Renal cortex interstitium (tissue), 11 donors: Measurements from ENCODE around the gene GATA2. TPM values are rescaled to one million over a fixed set of nuclear protein-coding genes. Genes with fewer than 3 reads are reported as not detected.

Experiments used
- DNase-seq, 11 donors: peaks; one replicate each; pipeline ENCODE4 v3.0.0-alpha.2; 2013; ENCODE audit warnings: low read depth in 9 of 11, low spot score in 4 of 11; ENCODE audit errors: extremely low read depth in 1 of 11
- polyA plus RNA-seq, 3 donors: library from polyadenylated mRNA; unstranded; fragments of 120-200 nt; gene quantifications; one replicate each; pipeline ENCODE4 v1.2.1, GENCODE V29; 2013; ENCODE audit not compliant: insufficient read length in 3 of 3

The GATA2 gene
- polyA plus RNA-seq, 3 donors: 22.5 to 56.7 (median 38.3) TPM

- DNase-seq: no peak
Observed at GRCh38 chr3:128452678-128453275, 40.2 kb downstream of the GATA2 start.

- DNase-seq: no peak
Observed at GRCh38 chr3:128452120-128452519, 40.9 kb downstream of the GATA2 start.

GRCh38 chr3:128449111-128449638 is 43.8 kb downstream of the GATA2 start:
- no peak for DNase-seq

- no peak for DNase-seq
Observed at GRCh38 chr3:128448491-128448890, 44.5 kb downstream of the GATA2 start.

GRCh38 chr3:128447561-128448013 is 45.4 kb downstream of the GATA2 start:
- no peak for DNase-seq

GRCh38 chr3:128446821-128447220 is 46.2 kb downstream of the GATA2 start:
- no peak for DNase-seq

GRCh38 chr3:128445357-128445756 is 47.6 kb downstream of the GATA2 start:
- DNase-seq: no peak

GRCh38 chr3:128443771-128444170 is 49.2 kb downstream of the GATA2 start:
- DNase-seq: no peak

GRCh38 chr3:128442949-128443348 is 50.1 kb downstream of the GATA2 start:
- DNase-seq: no peak

GRCh38 chr3:128442070-128442469 is 50.9 kb downstream of the GATA2 start:
- DNase-seq: no peak

- DNase-seq: no peak
Observed at GRCh38 chr3:128439226-128439625, 53.8 kb downstream of the GATA2 start.

GRCh38 chr3:128438488-128439072 is 54.4 kb downstream of the GATA2 start:
- no peak for DNase-seq

GRCh38 chr3:128436214-128436613 is 56.8 kb downstream of the GATA2 start:
- DNase-seq: no peak

GRCh38 chr3:128435561-128435960 is 57.4 kb downstream of the GATA2 start:
- no peak for DNase-seq

- DNase-seq: peak in 3 of 11 donors; percentile 24 to 51 (median 25)
Observed at GRCh38 chr3:128435058-128435457, 57.9 kb downstream of the GATA2 start.

GRCh38 chr3:128434524-128434923 is 58.5 kb downstream of the GATA2 start:
- DNase-seq: no peak

GRCh38 chr3:128433837-128434165 is 59.2 kb downstream of the GATA2 start:
- no peak for DNase-seq

GRCh38 chr3:128432971-128433836 is 59.8 kb downstream of the GATA2 start:
- peak in 1 of 11 donors; percentile 29 for DNase-seq

GRCh38 chr3:128432301-128432970 is 60.6 kb downstream of the GATA2 start:
- no peak for DNase-seq
